Brain microvascular endothelial cell (primary cell): ENCODE data around the gene DLG2.

ENCODE experiments used
- DNase-seq: peaks from one replicate; pipeline ENCODE4 v3.0.0-alpha.2; 2020
- H3K27ac ChIP-seq: fragments of 250-450 bp; sonication (Bioruptor Pico); 2 replicates; pipeline ENCODE4 v1.5.1; 2020; ENCODE audit warnings: mild to moderate bottlenecking, moderate library complexity
- H3K27me3 ChIP-seq: fragments of 250-450 bp; sonication (Bioruptor Pico); replicated peaks from 2 replicates; pipeline ENCODE4 v1.5.1; 2020; ENCODE audit warnings: mild to moderate bottlenecking
- H3K36me3 ChIP-seq: fragments of 250-450 bp; sonication (Bioruptor Pico); replicated peaks from 2 replicates; pipeline ENCODE4 v1.5.1; 2020; ENCODE audit warnings: mild to moderate bottlenecking
- H3K4me3 ChIP-seq: 2 replicates; pipeline ENCODE4 v1.5.1; 2011; ENCODE audit warnings: low read depth, mild to moderate bottlenecking, control low read depth, low read length, moderate library complexity
- CTCF ChIP-seq: IDR thresholded peaks from 2 replicates; pipeline ENCODE4 v1.5.1; 2011; ENCODE audit warnings: low read depth, mild to moderate bottlenecking, moderate library complexity, low read length, control low read depth, inconsistent platforms; ENCODE audit errors: missing control alignments
- in situ Hi-C: cut with HindIII; loops from 2 replicates; pipeline ENCODE4 v1.10.0; 2017; ENCODE audit warnings: low sequenced_read_pairs, low pct_ligation_motif_present

Gene DLG2

GRCh38 chr11:84924154-84924692, 702.9 kb downstream of the DLG2 start:
- Histone ChIP-seq H3K4me3 (no peak overlapping the region), H3K27me3 (no peaks in the 10 kb centered on the region), H3K36me3 (no peaks in the 10 kb centered on the region), H3K27ac (no peak overlapping the region)
- DNase-seq = no peak
- in situ Hi-C loops = no loop called here
- TF ChIP-seq CTCF = no peak

- no peaks in the 10 kb centered on the region for H3K36me3 ChIP-seq
- in situ Hi-C loops = no loop called here
- no peaks in the 10 kb centered on the region for H3K27me3 ChIP-seq
- no peak overlapping the region for H3K4me3 ChIP-seq
- no peak for TF ChIP-seq CTCF
- DNase-seq = no peak
- H3K27ac ChIP-seq = no peak overlapping the region
Measured at GRCh38 chr11:84923489-84923888, 703.7 kb downstream of the DLG2 start.

- no peak overlapping the region for H3K27ac ChIP-seq
- no peaks in the 10 kb centered on the region for H3K27me3 ChIP-seq
- DNase-seq = no peak
- TF ChIP-seq CTCF = no peak
- H3K4me3 ChIP-seq = peak overlapping the region; percentile 34
- no peaks in the 10 kb centered on the region for H3K36me3 ChIP-seq
- in situ Hi-C loops = no loop called here
Measured at GRCh38 chr11:84922836-84923235, 704.3 kb downstream of the DLG2 start.

- no peak overlapping the region for H3K27ac ChIP-seq
- no peak for DNase-seq
- peak overlapping the region; percentile 34 for H3K4me3 ChIP-seq
- no peaks in the 10 kb centered on the region for H3K27me3 ChIP-seq
- in situ Hi-C loops = no loop called here
- TF ChIP-seq CTCF = no peak
- no peaks in the 10 kb centered on the region for H3K36me3 ChIP-seq
Measured at GRCh38 chr11:84922212-84922805, 704.8 kb downstream of the DLG2 start.

GRCh38 chr11:84914511-84914910, 712.6 kb downstream of the DLG2 start:
- Histone ChIP-seq H3K36me3 (no peaks in the 10 kb centered on the region), H3K27me3 (no peaks in the 10 kb centered on the region), H3K27ac (no peak overlapping the region), H3K4me3 (no peak overlapping the region)
- no peak for TF ChIP-seq CTCF
- DNase-seq = no peak
- in situ Hi-C loops = no loop called here

GRCh38 chr11:84909740-84910139, 717.4 kb downstream of the DLG2 start:
- H3K4me3 ChIP-seq = no peak overlapping the region
- no peak overlapping the region for H3K27ac ChIP-seq
- DNase-seq = no peak
- in situ Hi-C loops = no loop called here
- no peaks in the 10 kb centered on the region for H3K27me3 ChIP-seq
- no peak for TF ChIP-seq CTCF
- H3K36me3 ChIP-seq = no peaks in the 10 kb centered on the region
